ENCODE measurements around the gene MICAL2.

Gene MICAL2

DNA sequence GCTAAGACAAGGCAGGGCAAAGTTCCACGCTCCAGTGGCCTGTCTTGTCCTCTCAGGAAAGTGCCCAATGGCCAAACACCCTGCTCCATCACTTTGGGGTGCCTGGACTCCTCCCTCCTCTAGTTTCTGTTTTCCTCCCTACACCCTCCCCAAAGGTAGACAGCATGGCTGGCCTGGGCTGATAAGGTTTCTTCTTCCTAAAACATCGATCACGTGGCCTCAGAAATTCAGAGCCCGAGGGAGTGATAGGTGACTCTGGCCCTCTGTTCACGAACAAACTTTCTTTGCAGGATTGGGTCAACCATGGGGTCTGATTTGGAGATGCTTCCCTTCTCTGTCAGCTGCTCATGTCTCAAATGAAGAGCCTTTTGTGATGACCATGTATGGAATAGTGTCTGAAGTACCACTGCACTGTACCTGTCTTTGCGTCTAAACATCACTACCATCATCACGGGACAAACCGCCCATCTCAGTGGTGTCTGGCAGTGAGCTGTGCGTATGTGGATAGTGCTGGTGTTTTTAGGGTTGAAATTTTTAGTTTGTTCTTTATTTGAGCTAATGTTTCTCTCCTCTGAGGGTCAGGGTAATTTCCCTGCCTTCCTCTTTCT is 6.1 kb downstream of the MICAL2 start:
- ATAC-seq: no peak
- H3K4me3 Mint-ChIP-seq: no peak overlapping the region
- peaks cover 74% of the 10 kb centered on the region for H3K4me1 Mint-ChIP-seq
- H3K9me3 Mint-ChIP-seq: no peaks in the 10 kb centered on the region
- peak overlapping the region; percentile 11 for H3K27ac Mint-ChIP-seq
- no peak for DNase-seq (ENCODE audit: low spot score in 2 of 2)
- peaks cover 10% of the 10 kb centered on the region for H3K36me3 Mint-ChIP-seq

DNA sequence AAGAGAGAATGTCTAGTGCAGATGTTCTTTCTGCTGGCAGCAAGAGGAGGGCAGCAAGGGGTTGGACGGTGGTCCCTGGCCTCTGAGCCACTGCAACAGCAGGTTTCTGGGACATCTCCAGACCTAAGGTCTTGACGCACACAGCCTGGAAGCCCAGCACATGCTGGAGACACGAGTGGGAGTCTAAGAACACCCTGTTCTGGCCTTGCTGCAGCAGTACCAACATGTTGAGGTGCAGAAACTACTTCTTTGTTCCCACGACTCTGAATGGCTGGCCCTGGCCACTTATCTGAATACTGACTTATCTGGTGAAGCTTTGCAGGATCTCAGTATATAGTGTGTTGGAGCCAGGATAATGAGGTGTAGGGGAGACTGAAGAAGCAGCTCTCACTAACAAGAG is 6.8 kb downstream of the MICAL2 start:
- no peaks in the 10 kb centered on the region for H3K9me3 Mint-ChIP-seq
- H3K36me3 Mint-ChIP-seq: peaks cover 10% of the 10 kb centered on the region
- H3K4me1 Mint-ChIP-seq: peaks cover 72% of the 10 kb centered on the region
- no peak for DNase-seq (ENCODE audit: low spot score in 2 of 2)
- ATAC-seq: no peak
- H3K27ac Mint-ChIP-seq: no peak overlapping the region
- H3K4me3 Mint-ChIP-seq: no peak overlapping the region

DNA sequence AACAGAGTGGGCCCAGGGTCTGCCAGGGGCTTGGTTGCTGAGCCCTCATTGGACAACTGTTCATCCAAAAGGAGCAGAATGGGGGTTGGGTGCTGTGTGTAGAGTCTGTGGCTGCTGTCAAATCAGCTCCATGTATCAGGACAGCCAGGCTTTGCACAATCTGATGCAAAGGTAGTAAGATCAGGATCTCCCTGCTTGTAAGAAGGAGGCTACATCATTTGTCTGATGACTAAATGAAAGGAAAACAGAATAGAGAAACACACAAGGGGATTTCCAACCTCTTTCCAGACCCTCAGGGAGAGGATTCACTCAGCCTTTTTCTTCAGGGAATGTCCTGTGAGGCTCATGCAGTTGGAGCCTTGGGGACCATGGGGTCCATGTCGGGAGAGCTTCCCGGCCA is 7.2 kb downstream of the MICAL2 start:
- Mint-ChIP-seq H3K4me1 (peaks cover 68% of the 10 kb centered on the region), H3K9me3 (no peaks in the 10 kb centered on the region), H3K36me3 (peaks cover 10% of the 10 kb centered on the region), H3K4me3 (no peak overlapping the region), H3K27ac (no peak overlapping the region)
- DNase-seq (ENCODE audit: low spot score in 2 of 2) (no peak), ATAC-seq (no peak)

DNA sequence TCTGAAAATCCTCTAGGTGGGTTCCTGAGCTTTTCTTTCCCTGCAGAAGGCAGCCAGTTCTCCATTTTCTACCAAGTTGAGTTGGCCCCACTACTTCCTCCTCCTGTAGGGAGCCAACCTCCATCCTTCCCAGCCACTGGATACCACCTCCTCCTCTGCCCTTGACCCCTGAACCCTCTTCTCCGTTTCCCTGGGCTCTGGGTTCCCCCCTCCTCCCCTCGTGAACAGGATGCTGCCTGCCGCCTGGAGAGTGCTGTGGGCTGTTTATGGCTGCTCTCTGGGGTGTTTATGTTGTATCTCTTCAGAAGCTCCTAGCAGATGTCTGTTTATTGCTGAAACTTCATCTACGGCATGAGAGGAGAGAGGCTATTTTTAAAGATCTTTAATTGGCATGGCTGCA is 8.6 kb downstream of the MICAL2 start:
- H3K4me1 Mint-ChIP-seq: peaks cover 60% of the 10 kb centered on the region
- H3K27ac Mint-ChIP-seq: peak overlapping the region; percentile 45
- ATAC-seq (no peak), DNase-seq (ENCODE audit: low spot score in 2 of 2) (no peak)
- no peaks in the 10 kb centered on the region for H3K9me3 Mint-ChIP-seq
- H3K4me3 Mint-ChIP-seq: no peak overlapping the region
- H3K36me3 Mint-ChIP-seq: peaks cover 10% of the 10 kb centered on the region

DNA sequence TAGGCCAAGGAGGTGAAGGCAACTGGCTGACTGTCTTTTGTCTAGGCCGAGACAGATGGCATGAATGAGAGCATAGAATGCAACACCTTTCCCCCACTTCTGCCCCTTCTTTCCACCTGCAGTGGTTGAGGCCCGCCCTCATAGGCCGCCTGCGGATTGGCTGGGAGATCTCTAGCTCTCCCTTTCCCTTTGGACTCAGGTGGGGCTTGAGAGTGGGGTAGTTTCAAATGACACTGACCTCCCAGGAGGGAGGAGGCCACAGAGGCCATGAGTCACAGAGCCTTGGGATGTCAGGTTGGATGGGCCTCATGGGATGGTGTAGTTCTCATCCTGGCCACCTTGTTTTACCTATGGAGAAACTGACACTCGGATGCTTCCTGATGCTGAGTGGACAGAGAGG is 9.1 kb downstream of the MICAL2 start:
- no peak overlapping the region for H3K4me3 Mint-ChIP-seq
- no peak for ATAC-seq
- no peak for DNase-seq (ENCODE audit: low spot score in 2 of 2)
- peaks cover 10% of the 10 kb centered on the region for H3K36me3 Mint-ChIP-seq
- H3K9me3 Mint-ChIP-seq: no peaks in the 10 kb centered on the region
- H3K4me1 Mint-ChIP-seq: peaks cover 60% of the 10 kb centered on the region
- H3K27ac Mint-ChIP-seq: peak overlapping the region; percentile 45

DNA sequence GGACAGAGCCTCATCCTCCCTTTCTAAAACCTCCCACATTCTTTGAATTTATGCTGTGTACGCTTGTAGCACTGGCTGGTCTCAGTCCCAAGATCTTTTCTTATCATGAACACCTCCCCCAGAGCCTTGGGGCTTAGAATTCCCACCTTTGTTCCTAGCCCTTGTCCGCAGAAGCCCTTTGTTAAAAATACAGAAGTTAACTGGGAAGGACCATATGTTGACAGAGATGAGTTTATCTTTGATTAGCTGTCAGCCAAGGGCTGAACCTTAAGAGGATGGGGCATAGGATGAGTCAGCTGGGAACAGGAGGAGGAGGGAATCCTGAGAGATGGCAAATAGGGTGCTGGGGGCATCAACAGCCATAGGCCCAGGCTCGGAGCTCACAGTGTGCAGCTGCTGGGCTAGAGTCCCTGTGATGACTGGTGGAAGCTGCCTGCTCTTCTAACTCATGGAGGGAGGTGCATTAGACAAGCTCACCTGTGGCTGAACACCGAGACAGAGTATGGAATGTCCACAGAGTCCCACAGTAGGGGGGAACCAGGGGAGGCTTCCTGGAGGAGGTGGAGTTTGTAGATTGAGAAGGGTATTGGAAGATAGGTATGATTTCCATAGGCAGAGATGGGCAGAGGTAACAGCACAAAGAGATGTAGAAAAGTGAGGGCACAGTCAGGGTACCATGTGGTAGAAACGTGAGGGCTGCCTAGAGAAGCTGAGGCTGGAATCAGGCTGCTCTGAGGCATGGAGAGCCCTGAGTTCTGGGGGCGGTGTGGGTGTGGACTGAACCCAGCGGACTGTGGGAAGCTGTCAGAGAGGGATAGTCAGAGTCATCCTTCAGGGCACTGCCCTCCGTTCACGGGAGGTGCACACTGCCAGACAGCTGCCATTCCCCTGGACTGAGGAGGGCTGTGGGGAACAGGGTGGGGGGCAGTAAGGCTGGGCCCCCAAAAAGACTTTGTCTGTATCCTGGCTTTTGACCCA is 9.9 kb downstream of the MICAL2 start:
- no peak overlapping the region for H3K4me3 Mint-ChIP-seq
- H3K36me3 Mint-ChIP-seq: peaks cover 10% of the 10 kb centered on the region
- H3K27ac Mint-ChIP-seq: peak overlapping the region; percentile 86
- H3K4me1 Mint-ChIP-seq: peaks cover 61% of the 10 kb centered on the region
- DNase-seq (ENCODE audit: low spot score in 2 of 2): no peak
- no peaks in the 10 kb centered on the region for H3K9me3 Mint-ChIP-seq
- no peak for ATAC-seq

DNA sequence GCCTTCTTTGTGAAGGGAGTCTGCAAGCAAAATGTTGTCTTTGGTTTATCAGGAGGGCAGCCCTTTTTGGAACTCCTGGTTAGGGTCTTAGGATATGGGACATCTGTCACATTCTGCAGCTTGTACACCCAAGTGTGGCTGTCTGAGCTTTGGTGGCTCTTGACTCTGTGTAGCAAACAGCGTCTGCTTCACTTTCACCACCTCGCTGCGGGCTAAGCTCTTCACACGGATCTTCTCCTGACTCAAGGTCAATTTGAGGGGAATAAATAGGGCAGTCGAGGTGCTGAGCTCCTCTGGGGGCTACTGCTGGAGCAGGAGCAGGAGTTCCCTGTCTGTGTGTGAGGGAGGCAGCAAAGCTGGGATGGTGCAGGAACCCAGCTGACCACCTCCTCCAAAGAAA is 10.6 kb downstream of the MICAL2 start:
- Mint-ChIP-seq H3K4me3 (no peak overlapping the region), H3K9me3 (no peaks in the 10 kb centered on the region), H3K36me3 (peaks cover 7% of the 10 kb centered on the region), H3K27ac (peak overlapping the region; percentile 86), H3K4me1 (peaks cover 61% of the 10 kb centered on the region)
- ATAC-seq (no peak), DNase-seq (ENCODE audit: low spot score in 2 of 2) (no peak)

DNA sequence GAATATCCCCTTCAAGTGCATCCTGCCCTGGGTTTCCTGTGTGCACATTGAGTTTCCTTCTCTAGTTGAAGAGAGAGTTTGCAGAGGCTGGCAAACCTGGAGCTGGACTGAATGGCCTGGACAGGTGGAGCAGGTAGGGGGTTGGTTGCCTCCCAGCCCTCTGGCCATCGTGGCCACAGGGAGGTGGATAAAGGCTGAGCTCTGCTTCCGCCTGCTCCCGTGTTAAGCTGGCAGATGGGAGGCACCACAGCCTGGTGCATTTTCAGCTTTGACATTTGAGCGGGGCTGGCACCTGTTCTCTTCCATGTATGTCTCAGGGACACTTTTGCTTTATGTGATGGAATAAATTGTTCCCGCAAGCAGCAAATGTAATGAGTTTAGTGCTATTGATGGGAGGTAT is 11.1 kb downstream of the MICAL2 start:
- Mint-ChIP-seq H3K4me1 (peaks cover 66% of the 10 kb centered on the region), H3K36me3 (peaks cover 2% of the 10 kb centered on the region), H3K4me3 (no peak overlapping the region), H3K9me3 (no peaks in the 10 kb centered on the region), H3K27ac (peak overlapping the region; percentile 86)
- ATAC-seq: no peak
- DNase-seq (ENCODE audit: low spot score in 2 of 2): no peak

DNA sequence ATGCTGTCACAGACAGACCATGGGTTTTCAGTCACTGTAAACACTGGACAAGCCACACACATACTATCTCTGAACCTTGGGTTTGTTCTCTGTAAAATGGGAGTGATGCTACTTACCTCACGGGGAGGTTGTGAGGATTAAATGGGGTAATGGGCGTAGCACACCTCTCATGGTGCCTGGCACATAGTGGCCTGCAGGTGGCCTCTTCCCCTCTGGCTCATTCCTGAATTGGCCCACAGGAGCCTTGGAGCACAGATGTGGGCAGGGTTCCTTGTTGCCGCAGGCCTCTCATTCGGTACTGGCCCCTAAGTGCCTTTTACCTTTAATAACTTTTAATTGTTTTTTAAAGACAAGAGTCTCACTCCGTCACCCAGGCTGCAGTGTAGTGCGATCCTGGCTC is 11.7 kb downstream of the MICAL2 start:
- H3K4me1 Mint-ChIP-seq: peaks cover 72% of the 10 kb centered on the region
- ATAC-seq (peak; percentile 56), DNase-seq (ENCODE audit: low spot score in 2 of 2) (no peak)
- H3K9me3 Mint-ChIP-seq: no peaks in the 10 kb centered on the region
- no peak overlapping the region for H3K27ac Mint-ChIP-seq
- H3K4me3 Mint-ChIP-seq: no peak overlapping the region
- H3K36me3 Mint-ChIP-seq: no peaks in the 10 kb centered on the region

DNA sequence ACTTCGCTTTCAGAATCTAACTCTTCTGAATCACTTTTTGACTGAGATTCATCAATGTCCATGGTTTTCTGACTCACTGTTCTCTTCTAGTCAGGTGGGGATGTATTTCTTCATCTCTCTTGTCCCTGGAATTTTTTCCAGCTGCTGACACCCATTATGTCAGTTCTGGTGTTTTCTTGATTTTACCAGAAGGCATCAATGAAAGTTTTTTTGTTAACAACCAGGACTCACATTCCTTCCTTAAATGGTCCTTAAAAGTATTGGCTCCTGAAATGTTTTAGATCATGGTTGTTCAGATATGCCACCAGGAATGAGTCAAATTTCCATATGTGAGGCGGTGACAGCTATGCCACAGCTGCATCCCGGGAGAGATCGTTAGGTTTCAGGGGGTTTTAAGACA is 12.9 kb downstream of the MICAL2 start:
- ATAC-seq (no peak), DNase-seq (ENCODE audit: low spot score in 2 of 2) (no peak)
- H3K27ac Mint-ChIP-seq: no peak overlapping the region

DNA sequence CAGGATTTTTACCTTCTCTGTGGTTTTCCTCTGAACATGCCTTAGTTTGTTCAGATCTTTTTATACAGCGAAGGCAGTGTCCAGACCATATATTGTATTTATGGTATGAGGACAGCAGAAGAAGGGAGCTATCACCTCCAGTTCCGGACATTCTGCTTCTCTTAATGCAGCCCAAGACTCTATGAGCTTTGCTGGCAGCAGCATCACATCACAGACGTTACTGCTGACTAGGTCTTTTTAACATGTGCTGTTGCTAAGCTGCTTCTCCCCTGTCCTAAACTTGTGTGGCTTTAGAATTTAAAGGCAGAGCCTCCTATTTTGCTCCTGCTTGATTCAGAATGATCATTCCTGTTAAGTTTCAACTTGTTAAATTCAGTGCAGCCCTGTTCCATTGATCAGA is 13.4 kb downstream of the MICAL2 start:
- peaks cover 74% of the 10 kb centered on the region for H3K4me1 Mint-ChIP-seq
- DNase-seq (ENCODE audit: low spot score in 2 of 2) (no peak), ATAC-seq (no peak)
- H3K27ac Mint-ChIP-seq: peak overlapping the region; percentile 11
- no peak overlapping the region for H3K4me3 Mint-ChIP-seq
- no peaks in the 10 kb centered on the region for H3K9me3 Mint-ChIP-seq
- H3K36me3 Mint-ChIP-seq: no peaks in the 10 kb centered on the region

More for the DNA sequence above, 12.9 kb downstream of the MICAL2 start:
- Mint-ChIP-seq H3K4me1 (peaks cover 74% of the 10 kb centered on the region), H3K4me3 (no peak overlapping the region), H3K9me3 (no peaks in the 10 kb centered on the region), H3K36me3 (no peaks in the 10 kb centered on the region)

DNA sequence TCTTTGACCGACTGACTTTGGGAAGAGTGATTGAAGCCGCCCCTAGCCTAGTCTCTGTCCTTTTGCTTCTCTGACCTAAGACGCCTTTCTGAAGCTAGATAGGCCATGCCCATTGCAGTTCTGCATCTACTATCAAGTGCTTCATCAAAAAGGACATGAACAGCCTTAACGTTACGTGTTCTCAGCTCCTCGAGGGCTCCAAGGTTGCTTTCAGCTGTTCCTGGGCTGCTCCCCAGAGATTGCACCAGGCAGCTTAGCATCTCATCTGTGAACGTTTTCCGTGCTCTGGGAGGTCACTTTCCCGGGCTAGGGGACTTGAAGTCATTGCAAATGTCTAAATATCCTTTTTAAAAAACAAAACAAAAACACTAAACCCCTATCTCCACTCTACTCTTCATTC is 13.9 kb downstream of the MICAL2 start:
- H3K36me3 Mint-ChIP-seq: peaks cover 2% of the 10 kb centered on the region
- peak overlapping the region; percentile 11 for H3K27ac Mint-ChIP-seq
- H3K4me3 Mint-ChIP-seq: no peak overlapping the region
- no peak for ATAC-seq
- no peak for DNase-seq (ENCODE audit: low spot score in 2 of 2)
- no peaks in the 10 kb centered on the region for H3K9me3 Mint-ChIP-seq
- H3K4me1 Mint-ChIP-seq: peaks cover 74% of the 10 kb centered on the region

DNA sequence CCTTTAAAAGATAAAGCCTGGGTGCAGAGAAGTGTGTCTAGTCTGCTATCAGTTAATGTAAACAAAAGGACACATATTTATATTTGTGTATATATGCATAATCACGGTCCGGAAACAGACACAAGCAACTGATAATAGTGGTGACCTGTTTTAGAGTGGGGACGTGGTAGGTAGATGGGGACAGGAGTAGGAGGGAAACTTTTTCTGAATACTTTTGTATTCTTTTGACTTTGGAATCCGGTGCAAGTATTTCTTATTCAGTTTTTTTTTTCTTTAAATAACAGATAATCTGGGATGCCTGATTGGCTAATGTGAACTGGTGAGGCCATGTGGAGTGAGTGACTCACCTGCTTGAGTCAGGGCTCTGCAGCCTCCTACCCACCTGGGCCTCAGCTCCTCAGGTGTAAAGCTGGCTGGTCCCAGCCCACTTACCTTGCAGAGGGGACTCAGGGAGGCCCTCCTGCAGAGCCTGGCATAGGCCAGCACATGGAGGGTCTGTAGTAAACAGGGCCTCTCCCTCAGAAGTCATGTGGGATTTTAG is 15.3 kb downstream of the MICAL2 start:
- Mint-ChIP-seq H3K4me3 (no peak overlapping the region), H3K9me3 (no peaks in the 10 kb centered on the region), H3K27ac (no peak overlapping the region), H3K36me3 (peaks cover 7% of the 10 kb centered on the region), H3K4me1 (peaks cover 73% of the 10 kb centered on the region)
- DNase-seq (ENCODE audit: low spot score in 2 of 2) (no peak), ATAC-seq (peak; percentile 51)

DNA sequence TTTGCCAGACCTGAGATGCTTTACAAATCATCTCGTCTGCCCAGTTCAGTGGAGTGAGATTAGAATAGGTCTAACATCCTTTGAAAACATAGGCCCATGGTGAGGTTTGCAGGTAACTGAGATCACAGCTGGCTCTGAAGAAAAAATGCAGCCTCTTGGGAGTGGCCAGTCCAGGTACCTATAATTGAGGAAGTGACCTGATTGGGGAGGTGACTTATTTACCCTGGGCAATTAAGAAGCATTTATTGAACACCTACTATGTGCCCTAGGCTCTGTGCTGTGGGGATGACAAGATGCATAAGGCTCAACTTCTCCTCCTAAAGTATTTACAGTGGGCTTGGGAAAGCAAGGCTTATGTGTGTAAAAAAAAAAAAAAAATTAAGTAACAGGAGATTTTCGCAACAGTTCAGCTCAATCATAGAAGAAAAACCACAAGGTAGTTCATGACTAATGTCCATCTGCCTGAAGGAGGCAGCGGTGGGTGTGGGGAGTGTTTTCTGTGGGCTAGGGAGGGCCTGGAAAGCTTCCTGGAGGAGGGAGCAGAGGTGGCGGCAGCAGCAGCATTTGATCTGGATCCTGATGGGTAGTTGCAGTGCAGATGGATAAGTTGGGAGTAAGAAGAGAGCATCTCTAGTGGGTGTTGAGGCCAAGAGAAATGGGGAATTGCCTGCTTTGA is 16.1 kb downstream of the MICAL2 start:
- peaks cover 7% of the 10 kb centered on the region for H3K36me3 Mint-ChIP-seq
- ATAC-seq (no peak), DNase-seq (ENCODE audit: low spot score in 2 of 2) (no peak)
- H3K4me3 Mint-ChIP-seq: no peak overlapping the region
- peak overlapping the region; percentile 46 for H3K27ac Mint-ChIP-seq
- H3K4me1 Mint-ChIP-seq: peaks cover 70% of the 10 kb centered on the region
- H3K9me3 Mint-ChIP-seq: no peaks in the 10 kb centered on the region

DNA sequence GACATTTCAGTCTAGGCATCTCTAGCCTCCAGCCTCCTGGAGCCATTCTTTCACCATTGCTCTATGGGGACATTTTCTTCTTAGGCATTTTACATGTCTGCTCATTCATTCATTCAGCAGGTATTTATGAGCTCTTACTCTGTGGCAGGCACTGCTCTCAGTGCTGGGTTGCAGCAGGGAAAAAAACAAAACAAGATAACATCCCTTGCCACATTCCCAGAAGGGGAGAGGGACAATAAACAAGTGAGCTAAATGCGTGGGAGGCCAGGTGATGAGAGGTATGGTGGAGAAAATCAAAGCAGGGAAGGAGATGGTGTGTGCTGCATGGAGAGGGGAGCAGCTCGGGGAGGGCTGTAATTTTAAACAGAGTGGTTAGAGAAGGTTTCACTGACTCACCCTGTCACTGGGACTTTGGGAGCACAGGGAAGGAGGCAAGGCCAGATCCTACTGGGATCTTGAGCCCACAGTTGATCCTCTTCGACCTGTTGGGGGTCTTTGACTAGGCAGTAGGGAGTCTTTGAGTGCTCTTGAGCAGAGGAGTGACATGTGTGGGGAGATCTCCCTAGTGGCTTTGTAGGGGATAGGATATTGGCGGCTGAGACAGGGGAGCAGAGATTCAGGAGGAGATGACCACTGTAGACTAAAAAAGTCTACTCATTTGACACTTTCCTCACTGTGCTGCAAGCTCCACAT is 17.0 kb downstream of the MICAL2 start:
- H3K27ac Mint-ChIP-seq: peak overlapping the region; percentile 46
- DNase-seq (ENCODE audit: low spot score in 2 of 2) (no peak), ATAC-seq (no peak)
- H3K4me1 Mint-ChIP-seq: peaks cover 66% of the 10 kb centered on the region
- no peak overlapping the region for H3K4me3 Mint-ChIP-seq
- no peaks in the 10 kb centered on the region for H3K9me3 Mint-ChIP-seq
- peaks cover 7% of the 10 kb centered on the region for H3K36me3 Mint-ChIP-seq
